Medulla oblongata (tissue), 1 donor: ENCODE data around the gene CMC2.

Source experiments
- DNase-seq: peaks from one replicate; pipeline ENCODE4 v3.0.0-alpha.2; 2015; ENCODE audit errors: extremely low spot score

The CMC2 gene

DNA sequence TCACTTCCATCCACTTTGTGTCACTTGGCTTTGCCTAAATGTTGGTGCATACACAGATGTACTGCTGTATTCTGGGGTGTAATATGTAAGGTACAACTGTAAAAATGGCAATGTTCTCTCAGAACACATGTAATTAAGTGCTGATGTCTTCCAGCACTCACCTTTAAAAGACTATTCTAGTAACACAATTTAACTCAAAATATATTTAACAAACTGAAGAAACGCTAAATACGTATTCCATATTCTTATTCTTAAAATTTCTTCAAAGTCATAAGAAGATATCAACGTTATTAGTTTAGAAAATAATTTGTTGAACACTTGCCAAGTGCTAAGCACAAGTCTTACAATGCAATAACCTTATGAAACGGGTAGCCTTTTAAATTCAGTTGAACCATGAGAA lies 3.6 kb downstream of the CMC2 start:
- no peak for DNase-seq

- DNase-seq: no peak
These were observed 5.4 kb downstream of the CMC2 start for GRCh38 chr16:81001330-81001729.

DNA sequence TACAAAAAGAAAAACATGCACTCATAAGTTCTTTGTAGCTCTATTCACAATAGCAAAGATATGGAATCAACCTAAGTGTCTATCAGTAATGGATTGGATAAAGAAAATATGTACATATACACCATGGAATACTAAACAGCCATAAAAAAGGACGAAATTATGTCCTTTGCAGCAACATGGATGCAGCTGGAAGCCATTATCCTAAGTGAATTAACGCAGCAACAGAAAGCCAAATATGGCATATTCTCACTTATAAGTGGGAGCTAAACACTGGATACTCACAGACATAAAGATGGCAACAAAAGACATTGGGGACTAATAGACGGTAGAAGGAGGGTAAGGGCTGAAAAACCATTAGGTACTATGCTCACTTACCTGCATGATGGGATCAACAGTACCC lies 5.8 kb downstream of the CMC2 start:
- no peak for DNase-seq

- DNase-seq: no peak
These were observed 8.6 kb downstream of the CMC2 start for GRCh38 chr16:80997964-80998620.

GRCh38 chr16:80997139-80997798 lies 9.4 kb downstream of the CMC2 start:
- no peak for DNase-seq

DNA sequence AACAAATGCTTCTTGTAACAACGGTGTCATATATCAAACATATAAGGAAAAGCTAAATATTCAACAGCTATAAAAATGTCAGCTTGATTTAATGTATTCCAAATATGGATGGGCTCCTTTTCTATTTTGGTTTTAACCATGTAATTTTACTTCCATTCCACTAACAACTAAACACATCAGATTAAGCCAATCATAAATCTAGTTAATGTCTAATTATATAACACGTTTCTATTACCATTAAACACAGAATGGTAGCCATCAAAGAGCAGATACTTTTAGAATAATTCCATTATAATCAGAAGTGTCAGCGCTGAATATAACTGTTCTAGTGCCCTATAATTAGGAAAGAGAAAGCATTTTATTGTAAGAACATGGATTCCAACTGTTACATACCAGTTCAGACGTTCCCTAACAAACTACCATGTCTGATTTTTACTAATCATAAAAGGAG lies 10.0 kb downstream of the CMC2 start:
- no peak for DNase-seq

DNA sequence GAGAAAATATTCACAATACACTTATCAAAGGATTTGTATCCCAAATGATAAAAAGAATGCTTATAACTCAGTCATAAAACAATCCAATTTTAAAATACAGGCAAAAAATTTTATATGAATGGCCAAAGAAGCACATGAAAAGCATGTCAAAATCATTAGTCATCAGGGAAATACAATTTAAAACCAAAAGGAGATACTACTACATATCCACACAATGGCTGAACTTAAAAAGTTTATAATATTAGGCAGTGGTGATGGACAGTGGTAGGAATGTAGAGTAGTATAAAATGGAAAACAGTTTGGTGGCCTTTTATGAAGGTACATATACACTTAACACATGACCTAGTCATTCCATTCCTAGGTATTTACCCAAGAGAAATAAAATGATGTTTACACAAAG lies 12.2 kb downstream of the CMC2 start:
- no peak for DNase-seq

- no peak for DNase-seq
These were observed 12.9 kb downstream of the CMC2 start for GRCh38 chr16:80993834-80994233.

DNA sequence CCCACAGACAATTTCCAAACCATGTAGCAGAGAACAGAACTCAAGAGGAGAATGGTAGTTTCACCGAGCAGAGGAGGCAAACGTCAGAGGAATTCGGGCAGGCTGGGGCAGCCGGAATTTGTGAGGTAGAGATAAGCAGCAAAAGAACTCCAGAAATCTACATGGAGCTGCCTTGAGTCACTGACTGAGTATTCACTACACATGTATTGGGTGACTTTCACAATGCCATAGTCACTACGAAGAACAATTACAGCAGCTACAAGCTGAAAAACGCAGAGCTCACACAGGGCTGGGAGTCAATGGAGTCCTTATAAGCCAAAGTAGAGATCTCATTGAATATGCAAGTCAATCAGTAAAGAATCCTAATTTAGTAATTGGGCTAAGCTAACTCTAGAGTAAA lies 13.4 kb downstream of the CMC2 start:
- DNase-seq: peak; percentile 33

DNA sequence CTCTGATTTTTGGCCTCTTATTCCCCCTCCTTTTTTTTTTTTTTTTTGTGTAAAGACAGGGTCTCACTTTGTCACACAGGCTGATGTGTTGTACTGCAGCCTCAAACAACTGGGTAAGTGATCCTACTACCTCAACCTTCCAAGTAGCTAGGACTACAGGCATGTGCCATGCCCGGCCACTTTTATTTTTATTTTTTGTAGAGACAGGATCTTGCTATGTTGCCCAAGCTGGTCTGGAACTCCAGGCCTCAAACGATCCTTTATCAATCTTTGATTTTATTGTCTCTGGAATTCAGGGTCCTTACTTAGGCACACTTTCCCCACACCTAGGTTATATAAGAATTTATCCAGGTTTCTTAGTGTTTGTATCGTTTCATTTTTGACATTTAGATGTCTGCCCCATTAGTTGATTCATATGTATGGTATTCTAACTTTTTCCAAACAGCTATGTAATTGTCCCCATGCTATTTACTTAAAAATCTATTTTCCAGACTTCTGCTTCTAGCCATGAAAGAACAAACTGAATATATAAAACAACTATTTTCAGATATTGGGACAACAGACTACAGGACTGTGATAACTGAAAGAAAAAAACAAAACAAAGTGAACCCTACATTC lies 13.9 kb downstream of the CMC2 start:
- no peak for DNase-seq

GRCh38 chr16:80991792-80992430 lies 14.8 kb downstream of the CMC2 start:
- no peak for DNase-seq

DNA sequence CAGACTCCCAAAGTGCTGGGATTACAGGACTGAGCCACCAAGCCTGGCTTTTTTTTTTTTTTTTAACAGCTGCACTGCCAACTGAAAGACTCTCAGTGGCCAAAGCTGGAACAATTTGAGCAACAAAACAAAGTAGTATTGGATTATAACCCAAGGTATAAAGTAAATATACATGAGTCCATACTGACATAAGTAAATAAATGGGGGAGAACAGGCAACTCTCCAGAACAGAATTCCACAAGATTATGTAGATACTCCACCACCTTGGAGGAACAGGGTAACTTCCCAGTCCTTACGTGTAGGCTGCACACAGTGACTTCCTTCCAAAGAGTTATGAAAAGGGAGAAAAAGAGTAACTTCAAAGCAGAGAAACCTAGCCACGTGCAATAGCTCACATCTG lies 15.7 kb downstream of the CMC2 start:
- DNase-seq: no peak

DNA sequence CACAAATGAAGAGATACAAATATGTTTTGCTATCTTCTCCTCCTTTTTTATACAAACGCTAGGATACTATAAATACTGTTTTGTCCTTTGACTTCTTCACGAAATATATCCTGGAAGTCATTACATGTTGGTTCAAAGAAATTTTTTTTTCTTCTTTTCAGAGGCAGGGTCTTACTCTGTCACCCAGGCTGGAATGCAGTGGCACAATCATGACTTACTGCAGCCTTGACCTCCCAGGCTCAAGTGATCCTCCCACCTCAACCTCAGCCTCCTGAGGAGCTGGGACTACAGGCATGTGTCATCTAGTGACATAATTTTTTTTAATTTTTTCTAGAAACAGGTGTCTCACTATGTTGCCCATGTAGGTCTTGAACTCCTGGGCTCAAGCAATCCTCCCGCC lies 16.1 kb downstream of the CMC2 start:
- no peak for DNase-seq

DNA sequence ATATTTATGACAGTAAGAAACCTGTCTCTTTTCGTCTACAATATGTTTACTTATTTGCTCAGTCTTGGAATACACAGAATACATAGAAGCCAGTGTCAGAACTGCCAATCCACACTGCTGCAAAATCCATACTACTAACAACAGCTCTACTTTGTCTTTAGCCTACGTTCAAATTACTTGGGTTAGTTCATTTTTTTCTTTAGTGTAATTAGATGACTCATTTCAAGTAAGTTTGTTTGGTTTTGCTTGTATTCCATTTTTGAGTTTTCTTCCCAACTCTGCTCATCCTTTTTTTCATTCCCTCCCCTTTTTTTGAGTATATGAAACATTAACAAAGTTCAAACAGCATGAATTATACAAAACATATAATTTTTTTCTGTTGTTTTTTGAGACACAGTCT lies 16.9 kb downstream of the CMC2 start:
- no peak for DNase-seq

- DNase-seq: no peak
These were observed 17.9 kb downstream of the CMC2 start for GRCh38 chr16:80988756-80989155.

GRCh38 chr16:80986557-80986956 lies 20.1 kb downstream of the CMC2 start:
- no peak for DNase-seq

- DNase-seq: no peak
These were observed 21.1 kb downstream of the CMC2 start for GRCh38 chr16:80985611-80986010.

DNA sequence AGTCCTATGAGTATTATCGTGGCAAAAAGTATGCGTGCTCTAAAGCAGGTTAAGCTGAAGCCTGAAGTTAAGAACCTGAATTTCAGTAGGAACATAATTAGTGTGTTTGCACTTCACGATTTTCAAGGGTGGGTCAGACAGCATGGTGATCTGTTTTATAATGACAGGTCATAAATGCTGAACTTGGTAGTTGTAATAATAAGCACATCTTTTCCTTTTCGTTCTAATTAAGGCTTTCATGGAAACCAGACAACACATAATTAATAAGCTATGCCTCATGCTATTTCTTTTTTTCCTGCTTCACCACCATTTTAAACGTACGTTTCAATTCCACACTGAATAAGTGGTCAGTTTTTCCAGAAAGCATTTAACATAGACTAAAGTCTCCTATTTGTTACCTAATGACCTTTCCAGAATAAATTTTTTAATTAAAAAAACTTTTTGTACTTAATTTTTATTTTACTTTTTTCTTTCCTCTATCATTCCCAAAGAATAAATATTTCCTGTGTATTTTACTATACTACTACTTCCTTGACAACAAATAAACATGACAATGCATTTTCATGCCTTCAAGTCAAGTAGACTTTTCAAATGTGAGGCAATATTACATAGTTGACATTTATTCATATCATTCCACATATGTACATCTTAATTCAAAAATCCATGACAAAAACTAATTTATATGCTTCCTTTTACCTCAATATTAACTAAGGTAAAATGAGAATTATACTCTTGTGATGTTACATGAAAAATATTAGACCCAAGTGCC lies 22.4 kb downstream of the CMC2 start:
- no peak for DNase-seq

- DNase-seq: no peak
These were observed 24.0 kb downstream of the CMC2 start for GRCh38 chr16:80982646-80983045.

- DNase-seq: peak; percentile 35
These were observed 25.6 kb downstream of the CMC2 start for GRCh38 chr16:80981103-80981502.

GRCh38 chr16:80976946-80977345 lies 29.7 kb downstream of the CMC2 start:
- no peak for DNase-seq
